Vagina (tissue), 2 donors: ENCODE measurements around the gene CRYM.

ENCODE experiments used
- CTCF ChIP-seq, 3 experiments: fragments of 450-650 bp in 2 of 3; fragments of 200-600 bp in 1 of 3; sonication (generic) in 1 of 3; IDR thresholded peaks; one replicate each; pipeline ENCODE4 v1.5.1; 2017 to 2019; ENCODE audit warnings: antibody characterized with exemption in 3 of 3, mild to moderate bottlenecking in 2 of 3, moderate library complexity in 2 of 3
- POLR2A ChIP-seq, 2 donors: fragments of 450-650 bp; IDR thresholded peaks; one replicate each; pipeline ENCODE4 v1.6.1; 2017; ENCODE audit warnings: antibody characterized with exemption in 2 of 2, mild to moderate bottlenecking in 2 of 2, moderate library complexity in 2 of 2
- POLR2AphosphoS5 ChIP-seq, 2 donors: sonication (generic); formaldehyde crosslinking; IDR thresholded peaks; one replicate each; pipeline ENCODE4 v1.9.0; 2017; ENCODE audit warnings: antibody characterized with exemption in 2 of 2, mild to moderate bottlenecking in 2 of 2, low read depth in 1 of 2; ENCODE audit not compliant: insufficient read depth in 1 of 2

DNA sequence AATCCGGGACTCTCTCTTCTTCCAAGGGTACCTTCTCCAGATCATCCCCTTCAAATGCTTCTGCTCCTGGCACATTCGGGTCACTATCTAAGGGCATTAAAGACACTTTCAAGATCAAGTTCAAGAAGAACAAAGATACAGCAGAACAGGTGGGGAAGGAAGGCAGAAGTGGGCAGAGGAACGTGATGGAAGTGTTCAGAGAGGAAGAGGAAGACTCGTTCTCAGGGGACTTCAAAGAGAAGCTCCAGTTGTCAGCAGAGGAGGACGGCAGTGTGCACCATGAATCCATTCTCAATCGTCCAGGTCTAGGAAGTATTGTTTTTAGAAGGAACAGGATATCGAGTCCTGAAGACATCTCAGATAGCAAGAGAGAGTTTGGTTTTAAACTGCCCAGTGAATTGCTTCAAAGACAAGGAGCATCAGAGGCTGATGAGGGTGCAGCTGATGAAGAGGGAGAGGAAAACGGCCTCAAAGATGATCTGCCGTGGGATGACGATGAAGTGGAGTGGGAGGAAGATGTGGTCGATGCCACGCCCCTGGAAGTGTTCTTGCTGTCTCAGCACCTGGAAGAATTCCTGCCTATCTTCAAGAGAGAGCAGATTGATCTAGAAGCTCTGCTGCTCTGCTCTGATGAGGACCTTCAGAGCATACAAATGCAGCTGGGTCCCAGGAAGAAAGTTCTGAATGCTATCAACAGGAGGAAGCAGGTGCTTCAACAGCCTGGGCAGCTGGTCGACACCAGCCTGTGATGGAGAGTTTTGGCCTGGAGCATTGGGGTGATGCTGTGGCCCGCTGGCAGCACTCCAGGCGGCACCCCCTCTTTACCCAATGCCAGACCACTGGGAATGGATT lies 27.8 kb downstream of the CRYM start:
- TF ChIP-seq CTCF (IDR thresholded peaks at IDR 0.05): no peak
- no peak for TF ChIP-seq POLR2A (IDR thresholded peaks at IDR 0.05)
- no peak for TF ChIP-seq POLR2AphosphoS5 (IDR thresholded peaks at IDR 0.05; ENCODE audit: insufficient read depth in 1 of 2, low read depth in 1 of 2)
